ENCODE measurements around the gene ANKRD37. TPM values are rescaled to one million over a fixed set of nuclear protein-coding genes. Genes with fewer than 3 reads are reported as not detected.
"Not testable (repeated sequence)": the region's sequence is repeated elsewhere in the genome, so short reads cannot be mapped to it uniquely, and the experiment has no call there.

ANKRD37 gene
- polyA plus RNA-seq, 1 experiment = 13.2 TPM

GRCh38 chr4:185361872-185362271 lies 34.8 kb upstream of the ANKRD37 start:
- POLR2A ChIA-PET = no interaction called here
- no peak overlapping the region for H3K4me3 ChIP-seq (ENCODE audit: low read depth, low read length)
- no peak for DNase-seq (ENCODE audit: low read depth)
- CTCF ChIA-PET = interaction anchor here (1.3 kb wide), 1 partner anchor 23 kb away, joined by 3 read pairs; no protein-coding TSS in a partner anchor
- H3K36me3 ChIP-seq (ENCODE audit: control insufficient read depth, insufficient read depth, low read length) = no peaks in the 10 kb centered on the region
- no peak for TF ChIP-seq CTCF (IDR thresholded peaks at IDR 0.05; ENCODE audit: insufficient read depth, low read depth, low read length)
- H3K27me3 ChIP-seq (ENCODE audit: control insufficient read depth, insufficient read depth, low read length) = no peaks in the 10 kb centered on the region

- H3K4me3 ChIP-seq (ENCODE audit: low read depth, low read length); H3K36me3 ChIP-seq (ENCODE audit: control insufficient read depth, insufficient read depth, low read length); DNase-seq (ENCODE audit: low read depth); H3K27me3 ChIP-seq (ENCODE audit: control insufficient read depth, insufficient read depth, low read length): not testable (repeated sequence)
- ChIA-PET CTCF (interaction anchor here (1.3 kb wide), 2 partner anchors 16 to 22 kb away, joined by 3 read pairs; no protein-coding TSS in a partner anchor), POLR2A (interaction anchor here (0.6 kb wide), 1 partner anchor 50 kb away, joined by 5 read pairs; no protein-coding TSS in a partner anchor)
These were observed 34.1 kb upstream of the ANKRD37 start for GRCh38 chr4:185362570-185362969.

GRCh38 chr4:185363251-185363650 lies 33.4 kb upstream of the ANKRD37 start:
- TF ChIP-seq CTCF (IDR thresholded peaks at IDR 0.05; ENCODE audit: insufficient read depth, low read depth, low read length) = no peak
- ChIA-PET POLR2A (no interaction called here), CTCF (interaction anchor here (1.3 kb wide), 1 partner anchor 16 kb away, joined by 3 read pairs; no protein-coding TSS in a partner anchor)
- no peaks in the 10 kb centered on the region for H3K27me3 ChIP-seq (ENCODE audit: control insufficient read depth, insufficient read depth, low read length)
- H3K4me3 ChIP-seq (ENCODE audit: low read depth, low read length) = no peak overlapping the region
- peaks cover under 1% of the 10 kb centered on the region; the same call in 1 of the 2 replicates for H3K36me3 ChIP-seq (ENCODE audit: control insufficient read depth, insufficient read depth, low read length)
- DNase-seq (ENCODE audit: low read depth) = no peak

- no peak for TF ChIP-seq CTCF (IDR thresholded peaks at IDR 0.05; ENCODE audit: insufficient read depth, low read depth, low read length)
- Histone ChIP-seq H3K27me3 (ENCODE audit: control insufficient read depth, insufficient read depth, low read length) (no peaks in the 10 kb centered on the region), H3K4me3 (ENCODE audit: low read depth, low read length) (no peak overlapping the region), H3K36me3 (ENCODE audit: control insufficient read depth, insufficient read depth, low read length) (peaks cover 2% of the 10 kb centered on the region; the same call in 1 of the 2 replicates)
- ChIA-PET POLR2A (no interaction called here), CTCF (interaction anchor here (0.7 to 1.7 kb wide), 3 partner anchors 9 to 626 kb away, joined by 3 to 5 read pairs (median 3); no protein-coding TSS in a partner anchor)
- DNase-seq (ENCODE audit: low read depth) = no peak
These were observed 31.8 kb upstream of the ANKRD37 start for GRCh38 chr4:185364886-185365285.

GRCh38 chr4:185369731-185370130 lies 26.9 kb upstream of the ANKRD37 start:
- no peaks in the 10 kb centered on the region for H3K27me3 ChIP-seq (ENCODE audit: control insufficient read depth, insufficient read depth, low read length)
- H3K36me3 ChIP-seq (ENCODE audit: control insufficient read depth, insufficient read depth, low read length) = peaks cover 5% of the 10 kb centered on the region
- no peak overlapping the region for H3K4me3 ChIP-seq (ENCODE audit: low read depth, low read length)
- TF ChIP-seq CTCF (IDR thresholded peaks at IDR 0.05; ENCODE audit: insufficient read depth, low read depth, low read length) = no peak
- CTCF ChIA-PET = no interaction called here
- no peak for DNase-seq (ENCODE audit: low read depth)
- POLR2A ChIA-PET = no interaction called here
